IPS DF 19.7 (cell line): ENCODE data around the gene STAM2.
"Not testable (repeated sequence)": the region's sequence is repeated elsewhere in the genome, so short reads cannot be mapped to it uniquely, and the experiment has no call there.

Source experiments
- DNase-seq: peaks from one replicate; pipeline ENCODE4 v3.0.0-alpha.2; 2013; ENCODE audit warnings: low read depth, low spot score

Gene STAM2

DNA sequence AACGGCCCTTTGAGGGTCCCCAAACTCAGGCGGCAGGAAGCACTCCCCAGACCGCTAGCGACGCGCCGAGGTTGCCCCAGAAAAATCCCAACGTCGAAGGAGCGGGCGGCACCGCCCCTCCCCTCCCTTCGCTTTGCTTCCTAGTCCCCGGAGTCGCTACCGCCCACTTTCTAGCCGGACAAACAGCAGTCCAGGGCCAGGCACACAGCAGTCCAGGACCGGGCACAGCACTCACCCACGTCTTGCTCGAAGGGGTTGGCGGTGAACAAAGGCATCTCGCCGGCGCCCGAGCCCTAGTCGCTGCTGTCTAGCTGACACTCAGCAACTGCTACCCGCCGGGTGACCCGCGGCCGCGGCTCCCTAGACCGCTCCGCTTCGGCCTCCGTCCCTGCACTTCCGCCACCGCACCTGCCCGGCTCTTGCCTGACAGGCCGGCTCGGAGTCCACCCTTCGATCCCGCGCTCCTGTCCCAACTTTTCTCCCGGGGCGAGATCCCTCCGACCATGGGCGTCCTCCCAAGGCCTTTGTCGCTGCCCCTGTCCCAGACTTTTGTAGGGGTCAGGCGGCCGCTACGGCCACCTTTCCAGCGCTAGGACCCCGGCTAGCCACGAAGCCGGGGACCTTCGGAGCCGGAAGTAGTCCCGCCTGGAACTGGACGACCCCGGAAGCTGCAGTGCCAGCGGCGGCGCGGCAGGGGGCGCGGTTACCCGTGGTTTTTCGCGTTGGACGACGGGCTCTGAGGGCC lies at the start of gene STAM2:
Gene STAM2, minus strand, starts transcription at position 396 of the 745 bp plus-strand sequence. Its CDS starts 121 bp downstream, at position 275.
- peak; percentile 30 for DNase-seq

DNA sequence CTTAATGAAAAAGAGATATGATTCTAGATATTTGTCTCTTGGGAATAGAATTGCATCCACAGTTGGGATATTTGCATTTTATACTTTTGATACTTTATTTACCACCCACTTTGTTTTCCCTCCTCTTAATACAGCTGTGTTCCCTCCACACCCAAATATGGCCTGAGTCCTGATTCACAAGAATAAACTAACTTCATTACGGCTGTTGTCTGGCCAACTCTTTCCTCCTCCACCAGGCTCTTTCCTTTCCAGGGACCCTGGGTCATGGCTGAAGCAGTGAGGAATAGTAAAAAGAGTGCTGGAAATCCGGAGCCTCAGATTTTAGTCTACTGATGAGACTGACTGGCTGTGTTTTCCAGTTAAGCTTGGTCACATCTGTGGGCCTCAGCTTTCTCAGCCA lies 48.4 kb upstream of the STAM2 start:
- no peak for DNase-seq

DNA sequence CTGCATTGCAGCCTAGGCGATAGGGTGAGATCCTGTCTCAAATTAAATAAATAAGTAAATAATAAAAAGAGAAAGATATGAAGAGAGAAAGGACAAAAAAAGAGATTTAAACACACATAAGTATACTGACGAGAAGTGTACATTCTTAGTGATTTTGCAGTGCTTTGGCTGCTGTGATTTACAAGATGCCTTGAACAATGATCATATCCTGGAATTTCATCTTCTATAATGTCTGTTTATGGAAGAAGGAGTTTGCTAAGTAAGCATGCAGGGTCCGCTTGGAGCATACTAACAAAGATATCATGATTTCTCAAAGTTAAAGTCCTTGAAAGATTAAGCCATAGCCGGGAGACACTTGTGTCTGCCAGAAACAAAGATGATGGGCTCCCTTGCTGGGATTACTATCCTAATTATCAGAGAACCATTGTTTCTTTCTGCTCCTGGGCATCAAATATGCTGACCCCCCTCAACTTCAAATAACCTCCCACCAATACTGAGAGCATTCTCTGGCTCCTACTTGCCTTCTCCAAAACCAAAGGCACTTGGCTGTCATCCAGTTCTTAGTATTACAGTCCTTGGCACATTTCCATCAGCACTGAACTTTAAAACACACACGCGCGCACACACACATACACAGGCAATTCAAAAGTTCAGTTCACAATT lies 47.5 kb upstream of the STAM2 start:
- no peak for DNase-seq

DNA sequence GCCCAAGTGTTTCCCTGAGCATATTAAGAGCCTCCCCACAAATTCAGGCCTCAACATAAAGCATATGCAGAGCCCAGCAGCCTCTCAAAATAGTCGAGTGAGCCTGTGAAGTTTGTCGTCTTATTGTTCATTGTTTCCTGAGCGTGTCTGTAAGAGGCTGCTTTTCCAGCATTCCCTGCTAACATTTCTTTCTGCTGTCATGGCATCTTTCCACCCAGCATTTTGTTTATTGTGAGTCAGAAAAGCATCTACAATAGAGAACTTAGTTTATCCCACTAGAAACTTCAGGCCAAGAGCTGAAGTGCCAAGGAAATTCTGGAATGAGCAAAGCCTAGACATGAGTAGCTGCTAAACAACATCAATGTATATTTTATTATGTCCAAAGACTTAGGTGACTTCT lies 46.3 kb upstream of the STAM2 start:
- no peak for DNase-seq

DNA sequence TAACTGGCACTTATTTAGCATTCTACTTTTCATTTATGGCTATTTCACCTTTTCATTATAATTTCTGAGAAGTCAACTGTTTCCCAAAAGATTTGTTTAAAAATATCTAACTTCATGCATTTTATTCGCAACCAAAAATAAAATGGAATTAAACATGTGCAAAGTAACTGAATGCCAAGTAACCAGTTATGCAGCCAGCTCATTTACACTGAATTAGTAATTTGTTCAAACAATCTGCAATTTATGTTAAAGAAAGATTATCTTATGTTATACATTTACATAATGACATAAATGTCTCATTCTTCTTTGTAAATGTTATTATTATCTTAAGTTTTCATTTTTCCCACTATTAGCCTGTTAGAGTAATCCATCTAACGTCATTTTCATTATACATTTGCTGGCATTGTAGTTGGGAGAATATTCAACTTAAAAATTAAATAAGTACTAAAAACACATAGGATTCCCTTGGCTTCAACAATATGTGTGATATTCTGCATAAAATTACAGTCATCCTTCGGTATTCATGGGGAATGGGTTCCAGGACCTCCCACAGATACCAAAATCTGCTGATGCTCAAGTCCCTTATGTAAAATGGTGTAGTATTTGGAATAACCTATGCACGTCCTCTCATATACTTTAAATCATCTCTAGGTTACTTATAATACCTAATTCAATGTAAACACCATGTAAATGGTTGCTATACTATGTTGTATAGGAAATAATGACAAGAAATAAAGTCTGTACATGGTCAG lies 43.7 kb upstream of the STAM2 start:
- no peak for DNase-seq

DNA sequence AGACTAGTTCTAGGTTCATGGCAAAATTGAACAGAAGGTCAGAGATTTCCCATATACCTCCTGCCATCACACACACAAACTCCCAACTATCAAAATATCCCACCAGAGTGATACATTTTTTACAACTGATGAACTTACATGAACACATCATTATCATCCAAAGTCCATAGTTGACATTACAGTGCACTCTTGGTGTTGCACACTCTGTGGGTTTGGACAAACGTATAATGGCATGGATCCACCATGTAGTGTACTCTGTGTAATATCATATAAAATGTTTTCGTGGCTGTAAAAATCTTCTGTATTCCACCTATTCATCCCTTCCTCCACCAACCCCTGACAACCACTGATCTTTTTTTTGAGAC lies 25.9 kb upstream of the STAM2 start:
- DNase-seq = no peak

DNA sequence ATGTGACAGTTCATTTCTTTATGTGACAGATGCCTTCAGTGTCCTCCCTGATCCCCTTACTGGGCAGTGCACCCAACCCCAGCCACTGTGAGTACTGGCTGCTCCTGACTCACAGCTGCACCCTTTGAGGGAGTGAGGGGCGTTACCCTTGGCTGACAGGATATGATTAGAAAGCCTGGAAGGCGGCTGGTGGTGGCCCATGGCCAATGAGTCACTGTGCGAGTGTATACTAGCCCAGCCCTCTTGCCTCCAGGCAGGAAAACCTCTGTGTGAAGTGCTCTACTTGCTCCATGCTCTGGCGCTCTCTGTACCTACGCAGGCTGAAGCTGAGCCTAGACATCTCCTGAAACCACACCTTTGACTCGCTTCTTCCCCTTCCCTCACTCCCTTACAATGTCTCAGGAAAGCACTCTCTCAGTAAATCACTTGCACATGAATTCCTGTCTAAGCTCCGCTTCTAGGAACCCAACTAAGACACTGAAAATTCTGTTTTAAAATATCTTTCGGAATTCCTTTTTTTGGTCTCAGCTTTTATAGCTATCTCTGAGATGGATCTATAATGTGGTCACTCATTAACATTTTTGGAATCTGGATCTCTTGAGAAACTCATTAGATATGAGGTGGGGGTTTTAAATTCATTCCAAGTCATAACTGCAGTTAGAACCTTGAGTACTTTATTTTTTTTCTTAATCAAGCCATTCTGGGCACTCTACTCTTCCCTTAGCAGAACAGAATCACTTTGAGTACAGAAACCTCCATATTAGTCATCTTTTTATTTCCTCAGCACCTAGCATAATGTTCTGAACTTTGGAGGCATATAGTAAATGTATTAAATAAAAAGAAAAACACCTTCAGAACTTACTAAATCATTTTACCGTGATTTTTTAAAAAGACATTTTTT lies 25.3 kb upstream of the STAM2 start:
- DNase-seq = no peak

DNA sequence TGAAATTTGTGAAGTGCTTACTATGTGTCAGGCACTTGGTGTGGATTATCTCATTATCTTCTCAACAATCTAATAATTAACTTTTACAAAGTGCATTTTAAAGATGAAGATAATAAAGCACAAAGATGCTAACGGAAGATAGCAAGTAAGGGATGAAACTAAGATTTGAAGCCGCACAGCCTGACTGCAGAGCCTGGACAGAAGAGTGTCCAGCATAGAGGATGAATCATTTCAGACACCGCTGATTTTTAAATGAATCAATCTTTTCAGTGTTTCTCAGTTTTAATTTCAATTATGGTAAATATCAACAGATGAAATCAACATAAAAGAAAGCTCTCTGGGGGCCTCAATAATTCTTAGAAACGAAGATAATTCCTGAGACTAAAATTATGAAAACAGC lies 24.5 kb upstream of the STAM2 start:
- no peak for DNase-seq

DNA sequence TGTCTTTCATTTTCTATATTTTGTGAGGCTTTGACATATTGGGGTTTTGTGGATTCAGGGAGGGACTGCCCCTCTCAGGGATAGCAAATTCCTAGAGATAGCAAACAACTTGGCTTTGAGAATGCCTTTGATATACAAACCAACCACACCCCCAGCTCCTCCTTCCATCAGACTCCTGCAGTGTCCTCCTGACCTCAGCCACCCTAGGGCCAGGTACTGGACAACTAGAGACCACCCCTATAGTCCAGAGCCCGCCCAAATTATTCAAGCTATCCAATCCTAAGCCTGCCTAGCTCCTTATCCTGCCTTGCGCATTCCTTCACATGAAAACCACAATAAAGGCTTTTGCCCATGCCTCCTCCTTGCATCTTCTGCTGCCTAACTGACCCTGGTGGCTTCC lies 22.9 kb upstream of the STAM2 start:
- no peak for DNase-seq

DNA sequence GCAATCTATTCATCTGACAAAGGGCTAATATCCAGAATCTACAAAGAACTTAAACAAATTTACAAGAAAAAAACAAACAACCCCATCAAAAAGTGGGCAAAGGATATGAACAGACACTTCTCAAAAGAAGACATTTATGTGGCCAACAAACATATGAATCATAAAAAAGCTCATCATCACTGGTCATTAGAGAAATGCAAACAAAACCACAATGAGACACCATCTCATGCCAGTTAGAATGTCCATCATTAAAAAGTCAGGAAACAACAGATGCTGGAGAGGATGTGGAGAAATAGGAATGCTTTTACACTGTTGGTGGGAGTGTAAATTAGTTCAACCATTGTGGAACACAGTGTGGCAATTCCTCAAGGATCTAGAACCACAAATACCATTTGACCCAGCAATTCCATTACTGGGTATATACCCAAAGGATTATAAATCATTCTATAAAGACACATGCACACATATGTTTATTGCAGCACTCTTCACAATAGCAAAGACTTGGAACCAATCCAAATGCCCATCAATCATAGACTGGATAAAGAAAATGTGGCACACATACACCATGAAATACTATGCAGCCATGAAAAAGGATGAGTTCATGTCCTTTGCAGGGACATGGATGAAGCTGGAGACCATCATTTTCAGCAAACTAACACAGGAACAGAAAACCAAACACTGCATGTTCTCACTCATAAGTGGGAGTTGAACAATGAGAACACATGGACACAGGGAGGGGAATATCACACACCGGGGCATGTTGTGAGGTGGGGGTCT lies 22.1 kb upstream of the STAM2 start:
- not testable (repeated sequence) for DNase-seq

DNA sequence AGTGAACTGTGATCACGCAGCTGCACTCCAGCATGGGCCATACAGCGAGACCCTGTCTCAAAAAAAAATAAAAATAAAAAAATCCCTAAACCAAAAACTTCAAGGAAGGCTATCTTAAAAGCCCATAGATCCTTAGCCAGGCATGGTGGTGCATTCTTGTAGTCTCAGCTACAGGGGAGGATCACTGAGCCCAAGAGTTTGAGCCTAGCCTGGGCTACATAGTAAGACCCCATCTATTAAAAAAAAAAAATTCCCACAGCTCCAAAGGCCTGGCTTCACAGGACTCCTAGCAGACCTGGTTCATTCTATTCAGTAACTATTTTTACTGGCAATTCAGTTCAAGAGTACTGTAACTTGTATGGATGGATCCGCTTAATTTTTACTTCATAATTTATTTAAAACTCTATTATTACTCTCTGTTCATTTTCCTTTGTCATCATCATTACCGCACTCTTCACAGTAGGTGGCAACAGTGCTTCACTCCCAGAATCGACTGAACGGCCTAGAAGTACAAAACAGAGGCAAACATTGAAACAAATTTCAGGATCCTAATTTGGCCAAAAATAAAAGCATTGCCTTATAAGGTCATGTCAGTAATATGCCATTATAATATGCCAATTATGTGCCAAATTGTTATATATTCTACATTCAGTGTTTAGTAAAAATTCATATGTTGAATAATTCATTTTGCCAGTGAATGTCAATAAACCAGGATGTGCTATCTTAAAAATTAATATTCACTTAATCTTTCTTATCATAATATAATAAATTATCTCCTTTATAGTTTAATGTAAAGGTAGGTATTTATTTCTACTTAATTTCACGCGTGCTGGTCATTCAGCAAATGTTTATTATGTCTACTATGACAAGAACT lies 14.3 kb upstream of the STAM2 start:
- no peak for DNase-seq

DNA sequence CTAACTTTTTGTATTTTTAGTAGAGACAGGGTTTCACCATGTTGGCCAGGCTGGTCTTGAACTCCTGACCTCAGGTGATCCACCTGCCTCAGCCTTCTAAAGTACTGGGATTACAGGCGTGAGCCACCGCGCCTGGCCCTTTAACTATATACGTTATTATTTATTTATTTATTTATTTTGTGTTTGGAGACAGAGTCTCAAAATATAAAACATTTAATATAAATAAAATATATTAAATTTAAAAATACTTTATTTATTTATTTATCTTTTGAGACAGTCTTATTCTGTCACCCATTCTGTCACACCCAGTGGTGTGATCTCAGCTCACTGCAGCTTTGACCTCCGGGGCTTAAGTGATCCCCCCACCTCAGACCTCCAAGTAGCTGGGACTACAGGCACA lies 11.2 kb upstream of the STAM2 start:
- DNase-seq = not testable (repeated sequence)

DNA sequence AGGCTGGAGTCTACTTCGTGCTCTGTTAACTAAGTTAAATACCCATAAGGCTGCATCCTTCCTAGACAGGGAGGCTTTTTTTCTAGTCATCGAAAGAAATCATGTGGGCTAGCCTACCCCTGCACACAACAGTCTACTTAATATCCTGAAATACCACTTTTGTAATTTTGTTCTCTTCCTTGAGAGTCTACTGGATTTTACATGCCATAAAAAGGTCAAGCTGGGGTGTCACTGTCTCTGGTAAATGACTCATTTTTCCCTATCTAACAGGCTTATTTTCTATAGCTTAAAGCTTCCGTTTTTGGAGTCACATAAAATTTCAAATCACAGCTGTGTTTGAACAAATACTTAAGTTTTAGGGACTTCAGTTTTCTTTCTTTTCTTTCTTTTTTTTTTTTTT lies 10.7 kb upstream of the STAM2 start:
- DNase-seq = no peak

DNA sequence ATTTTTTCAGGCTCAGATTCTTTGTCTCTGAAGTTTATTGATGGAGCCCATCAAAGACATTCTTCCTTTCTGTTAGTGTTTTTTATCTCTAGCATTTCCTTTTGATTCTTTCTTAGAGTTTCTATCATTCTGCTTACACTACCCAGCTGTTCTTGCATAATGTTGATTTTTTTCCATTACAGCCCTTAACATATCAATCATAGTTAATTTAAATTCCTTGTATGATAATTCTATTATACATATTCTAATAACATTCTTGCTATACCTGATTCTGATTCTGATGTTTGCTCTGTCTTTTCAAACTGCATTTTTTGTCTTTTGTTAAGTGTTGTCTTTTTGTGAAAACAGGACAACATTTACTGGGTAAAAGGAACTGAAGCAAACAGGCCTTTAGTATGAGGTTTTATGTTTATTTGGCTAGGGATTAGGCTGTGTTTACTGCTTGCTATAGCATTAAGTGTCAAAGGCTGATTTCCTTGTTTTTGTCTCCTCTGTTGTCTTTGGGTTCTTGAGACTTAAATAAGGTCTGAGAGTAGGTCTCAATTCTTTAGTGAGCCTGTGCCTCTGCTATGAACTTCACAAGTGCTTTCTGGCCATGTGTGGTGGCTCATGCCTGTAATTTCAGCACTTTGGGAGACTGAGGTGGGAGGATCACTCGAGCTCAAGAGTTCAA lies 8.0 kb upstream of the STAM2 start:
- DNase-seq = no peak

DNA sequence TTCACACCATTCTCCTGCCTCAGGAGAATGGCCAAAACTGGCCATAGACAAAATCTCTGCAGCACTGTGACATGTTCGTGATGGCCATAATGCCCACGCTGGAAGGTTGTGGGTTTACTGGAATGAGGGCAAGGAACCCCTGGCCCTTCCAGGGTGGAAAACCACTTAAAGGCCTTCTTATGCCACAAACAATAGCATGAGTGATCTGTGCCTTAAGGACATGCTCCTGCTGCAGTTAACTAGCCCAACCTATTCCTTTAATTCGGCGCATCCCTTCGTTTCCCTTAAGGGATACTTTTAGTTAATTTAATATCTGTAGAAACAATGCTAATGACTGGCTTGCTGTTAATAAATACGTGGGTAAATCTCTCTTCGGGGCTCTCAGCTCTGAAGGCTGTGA lies 2.1 kb upstream of the STAM2 start:
- not testable (repeated sequence) for DNase-seq

DNA sequence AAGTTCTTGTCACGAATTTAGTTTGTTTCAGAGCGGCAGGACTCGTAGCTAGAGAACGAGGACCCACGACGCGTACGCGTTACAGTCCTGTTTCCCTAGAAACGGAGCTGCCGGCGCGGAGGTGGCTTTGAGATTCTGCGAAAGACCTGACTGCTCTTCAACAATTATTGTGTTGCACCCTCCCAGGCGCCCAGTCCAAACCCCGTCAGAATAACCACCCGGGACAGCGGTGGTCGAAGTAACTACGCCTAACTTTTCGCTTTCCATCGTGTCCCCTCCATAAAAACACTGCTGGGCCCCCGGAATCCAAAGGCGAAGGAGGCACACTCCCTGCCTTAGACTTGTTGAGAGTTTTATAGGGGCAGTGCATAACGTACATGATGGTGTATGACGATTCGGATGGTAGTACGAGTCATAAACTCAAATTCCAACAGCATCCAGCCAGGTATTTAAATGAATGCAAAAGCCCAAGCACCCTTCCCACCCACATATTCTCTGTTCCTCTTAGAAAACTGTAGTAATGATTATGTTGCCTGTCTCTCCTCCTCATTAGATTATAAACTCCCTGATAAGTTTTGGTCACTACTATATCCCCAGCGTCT lies 651 bp upstream of the STAM2 start:
- peak; percentile 60 for DNase-seq

DNA sequence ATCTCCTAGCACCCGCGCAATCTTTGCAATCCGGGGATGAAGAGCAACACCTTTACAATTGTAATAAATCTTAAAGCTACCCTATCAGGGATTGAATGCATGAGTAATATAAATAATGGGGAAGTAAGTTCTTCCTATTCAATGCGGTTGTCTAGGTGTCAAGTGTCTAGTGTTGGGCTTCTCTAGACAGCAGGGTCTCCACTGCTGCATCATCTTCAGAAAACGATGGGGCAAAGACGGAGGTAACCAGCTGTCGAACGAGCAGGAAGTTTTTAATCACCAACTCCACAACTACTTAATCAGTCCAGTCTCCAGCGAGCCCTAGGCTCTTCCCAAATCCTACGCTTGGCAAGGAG lies 573 bp downstream of the STAM2 start:
- no peak for DNase-seq

DNA sequence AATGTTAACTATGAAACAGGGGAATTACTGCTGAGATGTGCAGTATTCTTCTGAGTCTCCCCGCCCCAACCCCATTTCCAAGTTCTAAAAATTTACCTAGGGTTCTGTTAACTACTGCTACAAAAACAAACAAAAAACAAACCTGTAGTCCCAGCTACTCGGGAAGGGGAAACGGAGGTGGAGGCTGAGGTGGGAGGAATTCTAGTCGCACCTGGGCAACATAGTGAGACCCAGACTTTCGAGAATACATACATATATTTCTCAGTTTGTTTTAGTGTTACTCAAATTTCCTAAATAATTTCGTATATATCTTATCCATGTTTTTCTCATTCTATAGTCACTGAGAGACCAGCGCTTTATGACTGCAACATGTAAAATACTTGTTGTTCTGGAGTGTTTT lies 989 bp downstream of the STAM2 start:
- no peak for DNase-seq

DNA sequence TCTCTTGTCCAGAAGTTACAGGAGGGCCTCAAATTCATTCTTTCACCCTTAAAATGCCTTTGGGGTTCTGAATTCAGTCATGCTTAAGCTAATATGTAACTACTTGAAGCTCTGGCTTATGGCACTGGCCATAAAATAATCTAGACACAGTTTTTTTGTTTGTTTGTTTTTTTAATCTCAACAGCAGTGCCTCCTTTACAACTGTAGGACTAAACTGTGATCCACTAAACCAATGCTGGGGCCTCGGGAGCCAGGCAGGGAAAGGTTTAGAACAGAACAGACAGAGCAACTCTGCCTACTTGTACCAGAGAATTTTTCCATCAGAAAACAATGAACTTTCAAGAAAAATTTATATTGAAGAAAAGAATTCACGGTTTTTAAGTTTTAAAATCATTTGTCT lies 1.7 kb downstream of the STAM2 start:
- no peak for DNase-seq
